KMS-11 (cell line): ENCODE data around the gene TANGO2.

ENCODE experiments used
- H2AFZ ChIP-seq: fragments of 200-600 bp; sonication (generic); 2 replicates; pipeline ENCODE4 v1.6.1; 2016; ENCODE audit warnings: antibody characterized with exemption, mixed run types, low read depth
- H3K27ac ChIP-seq: fragments of 200-600 bp; sonication (generic); 2 replicates; pipeline ENCODE4 v1.6.1; 2016; ENCODE audit warnings: mild to moderate bottlenecking, mixed run types
- H3K27me3 ChIP-seq: fragments of 200-600 bp; sonication (generic); 2 replicates; pipeline ENCODE4 v1.6.1; 2017; ENCODE audit warnings: mild to moderate bottlenecking, low read depth, mixed run types, moderate library complexity; ENCODE audit not compliant: insufficient read depth
- H3K36me3 ChIP-seq: fragments of 200-600 bp; sonication (generic); 2 replicates; pipeline ENCODE4 v1.6.1; 2017; ENCODE audit warnings: mild to moderate bottlenecking, mixed run types; ENCODE audit not compliant: insufficient read depth
- H3K4me1 ChIP-seq: fragments of 200-600 bp; sonication (generic); 2 replicates; pipeline ENCODE4 v1.6.1; 2016; ENCODE audit warnings: mild to moderate bottlenecking, low read depth, mixed run types; ENCODE audit not compliant: poor library complexity, severe bottlenecking
- H3K4me2 ChIP-seq: fragments of 200-600 bp; sonication (generic); 2 replicates; pipeline ENCODE4 v1.7.0; 2016; ENCODE audit warnings: mild to moderate bottlenecking, mixed run types
- H3K4me3 ChIP-seq: fragments of 200-600 bp; sonication (generic); IDR thresholded peaks from 2 replicates; pipeline ENCODE4 v1.6.1; 2017; ENCODE audit warnings: low read depth, low read length, mixed read lengths; ENCODE audit not compliant: insufficient read depth
- H3K79me2 ChIP-seq: fragments of 200-600 bp; sonication (generic); 2 replicates; pipeline ENCODE4 v1.6.1; 2016; ENCODE audit warnings: low read depth, mixed run types; ENCODE audit not compliant: insufficient read depth
- H3K9ac ChIP-seq: fragments of 200-600 bp; sonication (generic); 2 replicates; pipeline ENCODE4 v1.6.1; 2016; ENCODE audit warnings: mild to moderate bottlenecking, mixed run types
- H4K20me1 ChIP-seq: fragments of 200-600 bp; sonication (generic); 2 replicates; pipeline ENCODE4 v1.6.1; 2016; ENCODE audit warnings: mild to moderate bottlenecking, mixed run types; ENCODE audit not compliant: insufficient read depth
- CTCF ChIP-seq: fragments of 200-600 bp; sonication (generic); conservative IDR thresholded peaks from 2 replicates; pipeline ENCODE4 v1.6.1; 2017; ENCODE audit warnings: low read depth, mild to moderate bottlenecking, antibody characterized with exemption, low read length, moderate library complexity, mixed read lengths

The TANGO2 gene

GRCh38 chr22:20015971-20016733, 4.8 kb upstream of the TANGO2 start:
- TF ChIP-seq CTCF: no peak
- H3K36me3 ChIP-seq: no peaks in the 10 kb centered on the region

GRCh38 chr22:20016734-20017621, 3.9 kb upstream of the TANGO2 start, which contains the start of gene ARVCF:
Gene ARVCF, minus strand, starts transcription at chr22:20016823. Its CDS starts 26,029 bp downstream, at chr22:19990794.
- Histone ChIP-seq H3K27ac (no peak within 1 kb of the TSS), H4K20me1 (no peaks in the 10 kb centered on the region), H3K4me3 (no peak within 1 kb of the TSS), H3K4me1 (peaks cover 14% of the 10 kb centered on the region), H2AFZ (peak within 1 kb of the TSS; percentile 90), H3K79me2 (peaks cover 9% of the 10 kb centered on the region; the same call in 1 of the 2 replicates), H3K36me3 (no peaks in the 10 kb centered on the region), H3K27me3 (peaks cover 29% of the 10 kb centered on the region), H3K4me2 (peak within 1 kb of the TSS; percentile 88), H3K9ac (no peak within 1 kb of the TSS)
- no peak for TF ChIP-seq CTCF

More at GRCh38 chr22:20015971-20016733, 4.8 kb upstream of the TANGO2 start:
- H3K79me2 ChIP-seq: peaks cover under 1% of the 10 kb centered on the region; the same call in 1 of the 2 replicates
- H3K9ac ChIP-seq: no peak overlapping the region
- peaks cover 10% of the 10 kb centered on the region for H3K4me1 ChIP-seq
- H3K27me3 ChIP-seq: peaks cover 29% of the 10 kb centered on the region
- peak overlapping the region; percentile 90 for H2AFZ ChIP-seq
- H3K4me2 ChIP-seq: peak overlapping the region; percentile 45; the same call in 1 of the 2 replicates
- H3K27ac ChIP-seq: no peak overlapping the region
- no peaks in the 10 kb centered on the region for H4K20me1 ChIP-seq
- H3K4me3 ChIP-seq: no peak overlapping the region

GRCh38 chr22:20017622-20017958, 3.3 kb upstream of the TANGO2 start:
- H2AFZ ChIP-seq: no peak overlapping the region

DNA sequence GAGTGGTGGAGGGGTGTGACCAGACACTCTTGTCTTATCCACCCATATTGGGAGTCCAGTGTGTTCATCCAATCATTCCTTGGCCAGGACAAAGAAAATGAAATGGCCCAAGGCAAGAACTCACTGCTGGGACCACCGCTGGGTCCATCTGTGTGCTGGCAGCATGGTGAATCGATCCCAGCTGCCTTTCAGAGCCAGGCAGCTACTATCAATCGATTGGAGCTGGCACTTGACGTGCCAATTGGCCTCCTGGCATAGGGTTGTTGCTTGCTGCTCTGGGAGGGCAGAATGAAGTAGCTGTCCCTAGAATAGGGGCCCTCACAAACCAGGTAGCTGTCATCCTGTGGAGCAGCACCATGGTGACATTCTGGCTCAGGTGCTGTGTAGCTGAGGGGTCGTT, 2.9 kb upstream of the TANGO2 start:
- no peaks in the 10 kb centered on the region for H3K36me3 ChIP-seq
- H3K27ac ChIP-seq: no peak overlapping the region
- no peak for TF ChIP-seq CTCF
- no peak overlapping the region for H2AFZ ChIP-seq
- H3K27me3 ChIP-seq: peaks cover 29% of the 10 kb centered on the region
- peaks cover 11% of the 10 kb centered on the region; the same call in 1 of the 2 replicates for H3K79me2 ChIP-seq
- no peak overlapping the region for H3K9ac ChIP-seq
- H3K4me3 ChIP-seq: no peak overlapping the region
- H3K4me2 ChIP-seq: no peak overlapping the region
- H4K20me1 ChIP-seq: no peaks in the 10 kb centered on the region
- peaks cover 15% of the 10 kb centered on the region for H3K4me1 ChIP-seq

More at GRCh38 chr22:20017622-20017958, 3.3 kb upstream of the TANGO2 start:
- Histone ChIP-seq H3K4me3 (no peak overlapping the region), H3K27me3 (peaks cover 29% of the 10 kb centered on the region), H3K79me2 (peaks cover 11% of the 10 kb centered on the region; the same call in 1 of the 2 replicates), H3K27ac (no peak overlapping the region), H3K4me2 (peak overlapping the region; percentile 88; the same call in 1 of the 2 replicates), H4K20me1 (no peaks in the 10 kb centered on the region), H3K9ac (no peak overlapping the region), H3K4me1 (peaks cover 15% of the 10 kb centered on the region), H3K36me3 (no peaks in the 10 kb centered on the region)
- TF ChIP-seq CTCF: no peak
